ENCODE results near the gene RTN4RL1.

DNA sequence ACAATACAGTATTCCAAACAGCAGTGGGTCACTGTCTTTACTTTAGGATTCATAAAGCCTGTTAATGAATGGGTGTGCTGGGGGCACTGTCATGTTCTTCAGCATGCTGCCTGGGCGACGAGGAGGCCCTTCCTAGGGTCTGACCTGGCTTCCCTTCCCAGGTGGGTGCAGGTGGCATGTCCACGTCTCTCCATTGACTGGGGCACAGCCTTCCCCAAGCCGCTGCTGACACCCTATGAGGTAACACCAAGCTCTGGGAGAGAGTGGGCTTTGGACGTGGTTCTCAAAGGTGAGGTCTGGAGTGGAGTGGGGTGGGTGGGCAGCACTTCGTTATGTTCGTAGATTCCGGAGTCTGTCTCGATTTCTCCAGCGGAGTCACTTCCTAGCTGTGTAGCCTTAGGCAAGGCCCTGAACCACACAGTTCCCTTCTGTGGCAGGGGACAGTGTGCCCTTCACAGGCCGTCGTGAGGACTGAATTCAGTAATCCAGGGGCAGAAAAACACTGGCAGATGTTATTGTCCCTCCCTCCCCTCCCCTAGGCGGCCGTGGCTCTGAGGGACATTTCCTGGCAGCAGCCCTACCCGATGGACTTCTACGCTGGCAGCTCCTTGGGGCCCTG, 15.9 kb upstream of the RTN4RL1 start:
- TF ChIP-seq POLR2AphosphoS5 (IDR thresholded peaks at IDR 0.05) (no peak), POLR2A (IDR thresholded peaks at IDR 0.05) (no peak)
- TF ChIP-seq, protein P1, sequence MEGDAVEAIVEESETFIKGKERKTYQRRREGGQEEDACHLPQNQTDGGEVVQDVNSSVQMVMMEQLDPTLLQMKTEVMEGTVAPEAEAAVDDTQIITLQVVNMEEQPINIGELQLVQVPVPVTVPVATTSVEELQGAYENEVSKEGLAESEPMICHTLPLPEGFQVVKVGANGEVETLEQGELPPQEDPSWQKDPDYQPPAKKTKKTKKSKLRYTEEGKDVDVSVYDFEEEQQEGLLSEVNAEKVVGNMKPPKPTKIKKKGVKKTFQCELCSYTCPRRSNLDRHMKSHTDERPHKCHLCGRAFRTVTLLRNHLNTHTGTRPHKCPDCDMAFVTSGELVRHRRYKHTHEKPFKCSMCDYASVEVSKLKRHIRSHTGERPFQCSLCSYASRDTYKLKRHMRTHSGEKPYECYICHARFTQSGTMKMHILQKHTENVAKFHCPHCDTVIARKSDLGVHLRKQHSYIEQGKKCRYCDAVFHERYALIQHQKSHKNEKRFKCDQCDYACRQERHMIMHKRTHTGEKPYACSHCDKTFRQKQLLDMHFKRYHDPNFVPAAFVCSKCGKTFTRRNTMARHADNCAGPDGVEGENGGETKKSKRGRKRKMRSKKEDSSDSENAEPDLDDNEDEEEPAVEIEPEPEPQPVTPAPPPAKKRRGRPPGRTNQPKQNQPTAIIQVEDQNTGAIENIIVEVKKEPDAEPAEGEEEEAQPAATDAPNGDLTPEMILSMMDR (IDR thresholded peaks at IDR 0.05 in 8 of 11, conservative IDR thresholded peaks at IDR 0.05 in 3 of 11) = no peak

Measured in spleen (tissue), 7 donors.